Osteocyte (in vitro differentiated cells): ENCODE measurements around the gene DNAJC7. TPM values are rescaled to one million over a fixed set of nuclear protein-coding genes. Genes with fewer than 3 reads are reported as not detected.

Experiments used
- DNase-seq: peaks from one replicate; pipeline ENCODE4 v3.0.0; 2021; ENCODE audit warnings: mixed read lengths; ENCODE audit not compliant: unreplicated experiment; ENCODE audit errors: extremely low spot score
- H3K27ac Mint-ChIP-seq: one replicate; pipeline ENCODE4 v1.8.0; 2021; ENCODE audit warnings: mild to moderate bottlenecking, mixed read lengths; ENCODE audit not compliant: unreplicated experiment
- H3K27me3 Mint-ChIP-seq: one replicate; pipeline ENCODE4 v1.8.0; 2021; ENCODE audit warnings: mixed read lengths; ENCODE audit not compliant: unreplicated experiment
- H3K36me3 Mint-ChIP-seq: one replicate; pipeline ENCODE4 v1.8.0; 2021; ENCODE audit warnings: mixed read lengths; ENCODE audit not compliant: unreplicated experiment
- H3K4me1 Mint-ChIP-seq: one replicate; pipeline ENCODE4 v1.8.0; 2021; ENCODE audit warnings: mixed read lengths; ENCODE audit not compliant: unreplicated experiment
- H3K4me3 Mint-ChIP-seq: one replicate; pipeline ENCODE4 v1.8.0; 2021; ENCODE audit warnings: mild to moderate bottlenecking, moderate library complexity, mixed read lengths; ENCODE audit not compliant: unreplicated experiment
- H3K9me3 Mint-ChIP-seq: one replicate; pipeline ENCODE4 v1.8.0; 2021; ENCODE audit warnings: mixed read lengths; ENCODE audit not compliant: unreplicated experiment
- CTCF ChIP-seq: fragments of 200-600 bp; sonication (generic); IDR thresholded peaks from 2 replicates; pipeline ENCODE4 v1.5.0; 2021; ENCODE audit warnings: antibody characterized with exemption, mild to moderate bottlenecking, moderate library complexity
- total RNA-seq: library from RNA; stranded (reverse); gene quantifications from 2 replicates; pipeline ENCODE4 v1.2.1, GENCODE V29; 2021

The DNAJC7 gene
- total RNA-seq, 1 donor from 2014 or later: 73.9 TPM

- no peak for DNase-seq
- H3K27ac Mint-ChIP-seq: peak overlapping the region; percentile 17
- peaks cover 46% of the 10 kb centered on the region for H3K36me3 Mint-ChIP-seq
- no peaks in the 10 kb centered on the region for H3K9me3 Mint-ChIP-seq
- peaks cover 18% of the 10 kb centered on the region for H3K4me1 Mint-ChIP-seq
- no peak for TF ChIP-seq CTCF
- H3K27me3 Mint-ChIP-seq: no peaks in the 10 kb centered on the region
- no peak overlapping the region for H3K4me3 Mint-ChIP-seq
Observed at GRCh38 chr17:41972571-41973407, 44.5 kb downstream of the DNAJC7 start.

- no peak for TF ChIP-seq CTCF
- Mint-ChIP-seq H3K4me3 (no peak overlapping the region), H3K4me1 (peaks cover 25% of the 10 kb centered on the region), H3K27me3 (no peaks in the 10 kb centered on the region), H3K9me3 (no peaks in the 10 kb centered on the region), H3K36me3 (peaks cover 43% of the 10 kb centered on the region), H3K27ac (no peak overlapping the region)
- no peak for DNase-seq
Observed at GRCh38 chr17:41971721-41972523, 45.3 kb downstream of the DNAJC7 start.

- no peak overlapping the region for H3K4me3 Mint-ChIP-seq
- no peak for DNase-seq
- peaks cover 35% of the 10 kb centered on the region for H3K36me3 Mint-ChIP-seq
- TF ChIP-seq CTCF: no peak
- H3K4me1 Mint-ChIP-seq: peaks cover 27% of the 10 kb centered on the region
- H3K9me3 Mint-ChIP-seq: no peaks in the 10 kb centered on the region
- H3K27me3 Mint-ChIP-seq: no peaks in the 10 kb centered on the region
- peak overlapping the region; percentile 12 for H3K27ac Mint-ChIP-seq
Observed at GRCh38 chr17:41970901-41971331, 46.3 kb downstream of the DNAJC7 start.

GRCh38 chr17:41968676-41969075 is 48.6 kb downstream of the DNAJC7 start:
- Mint-ChIP-seq H3K36me3 (peaks cover 21% of the 10 kb centered on the region), H3K4me3 (peak overlapping the region; percentile 79), H3K4me1 (peaks cover 37% of the 10 kb centered on the region), H3K27me3 (no peaks in the 10 kb centered on the region), H3K9me3 (no peaks in the 10 kb centered on the region), H3K27ac (no peak overlapping the region)
- no peak for TF ChIP-seq CTCF
- DNase-seq: no peak
